Neuronal stem cell (in vitro differentiated cells): Measurements from ENCODE around the gene PBX4.

Experiments
- DNase-seq: peaks from one replicate; pipeline ENCODE4 v3.0.0-alpha.2; 2013; ENCODE audit warnings: low spot score
- H2AFZ ChIP-seq: one replicate; pipeline ENCODE4 v1.6.1; 2013; ENCODE audit warnings: mild to moderate bottlenecking, low read length, inconsistent platforms
- H2AK5ac ChIP-seq: 2 replicates; pipeline ENCODE4 v1.6.1; 2013; ENCODE audit warnings: low read depth, mild to moderate bottlenecking, inconsistent platforms, low read length, moderate library complexity, mixed read lengths
- H2BK120ac ChIP-seq: 2 replicates; pipeline ENCODE4 v1.6.1; 2013; ENCODE audit warnings: low read depth, mild to moderate bottlenecking, inconsistent platforms, low read length, moderate library complexity, mixed read lengths
- H2BK12ac ChIP-seq: one replicate; pipeline ENCODE4 v1.6.1; 2013; ENCODE audit warnings: low read length, inconsistent platforms
- H2BK15ac ChIP-seq: 2 replicates; pipeline ENCODE4 v1.6.1; 2013; ENCODE audit warnings: mild to moderate bottlenecking, low read length, inconsistent platforms, mixed read lengths
- H2BK5ac ChIP-seq: one replicate; pipeline ENCODE4 v1.6.1; 2013; ENCODE audit warnings: inconsistent platforms, mild to moderate bottlenecking, low read length, moderate library complexity
- H3K14ac ChIP-seq: one replicate; pipeline ENCODE4 v1.6.1; 2013; ENCODE audit warnings: low read length, inconsistent platforms
- H3K18ac ChIP-seq: 2 replicates; pipeline ENCODE4 v1.6.1; 2013; ENCODE audit warnings: low read length, inconsistent platforms
- H3K23ac ChIP-seq: 2 replicates; pipeline ENCODE4 v1.6.1; 2013; ENCODE audit warnings: low read depth, mild to moderate bottlenecking, mixed read lengths, low read length, inconsistent platforms; ENCODE audit not compliant: poor library complexity
- H3K27ac ChIP-seq: replicated peaks from 3 replicates; pipeline ENCODE4 v1.5.1; 2013; ENCODE audit warnings: low read length, inconsistent platforms
- H3K27me3 ChIP-seq, 3 experiments: 2 replicates each; pipeline ENCODE4 v1.6.1; 2013; ENCODE audit warnings: low read length in 3 of 3, mild to moderate bottlenecking in 2 of 3, inconsistent platforms in 1 of 3, low read depth in 1 of 3, mixed read lengths in 1 of 3, moderate library complexity in 1 of 3; ENCODE audit not compliant: control insufficient read depth in 3 of 3, insufficient read depth in 3 of 3
- H3K36me3 ChIP-seq, 2 donors: replicated peaks in 1 of 2; 2 replicates each; pipeline ENCODE4 v1.6.1; 2013; ENCODE audit warnings: low read length in 2 of 2; ENCODE audit not compliant: control insufficient read depth in 2 of 2, insufficient read depth in 2 of 2
- H3K4ac ChIP-seq: 2 replicates; pipeline ENCODE4 v1.6.1; 2013; ENCODE audit warnings: inconsistent platforms, mild to moderate bottlenecking, low read length, moderate library complexity
- H3K4me1 ChIP-seq, 2 donors: 1 replicate in 1 of 2; 2 replicates in 1 of 2; pipeline ENCODE4 v1.6.1; 2013; ENCODE audit warnings: low read length in 2 of 2, low read depth in 1 of 2; ENCODE audit not compliant: control insufficient read depth in 2 of 2, insufficient read depth in 1 of 2
- H3K4me2 ChIP-seq: one replicate; pipeline ENCODE4 v1.6.1; 2013; ENCODE audit warnings: mild to moderate bottlenecking, low read length, inconsistent platforms; ENCODE audit not compliant: insufficient read depth, poor library complexity, severe bottlenecking
- H3K4me3 ChIP-seq, 2 donors: 2 replicates each; pipeline ENCODE4 v1.5.1; 2013; ENCODE audit warnings: low read length in 2 of 2, mild to moderate bottlenecking in 2 of 2, inconsistent platforms in 1 of 2, moderate library complexity in 1 of 2
- H3K79me1 ChIP-seq: one replicate; pipeline ENCODE4 v1.6.1; 2013; ENCODE audit warnings: low read depth, mild to moderate bottlenecking, inconsistent platforms, low read length, moderate library complexity
- H3K9ac ChIP-seq: one replicate; pipeline ENCODE4 v1.6.1; 2013; ENCODE audit warnings: mild to moderate bottlenecking, low read depth, low read length, inconsistent platforms; ENCODE audit not compliant: poor library complexity
- H3K9me3 ChIP-seq, 2 donors: replicated peaks in 1 of 2; 2 replicates each; pipeline versions ENCODE3 to v1.6.1; 2013; ENCODE audit warnings: low read length in 2 of 2, mild to moderate bottlenecking in 2 of 2, inconsistent platforms in 1 of 2, low read depth in 1 of 2, mixed read lengths in 1 of 2, moderate library complexity in 1 of 2; ENCODE audit not compliant: control insufficient read depth in 2 of 2, insufficient read depth in 1 of 2
- H4K8ac ChIP-seq: one replicate; pipeline ENCODE4 v1.6.1; 2013; ENCODE audit warnings: low read depth, mild to moderate bottlenecking, inconsistent platforms, low read length, moderate library complexity
- H4K91ac ChIP-seq: one replicate; pipeline ENCODE4 v1.6.1; 2013; ENCODE audit warnings: low read length, low read depth, mild to moderate bottlenecking, inconsistent platforms; ENCODE audit not compliant: poor library complexity
- WGBS, 2 donors: extraction: QIAGEN DNeasy Blood & Tissue Kit; methylation state at CpG; one replicate each; pipeline ENCODE4 v1.1.7; 2013; ENCODE audit warnings: missing lambda C conversion rate in 2 of 2, mixed read lengths in 1 of 2; ENCODE audit not compliant: insufficient read length in 2 of 2, insufficient replicate concordance in 1 of 2; ENCODE audit errors: extremely low coverage in 2 of 2; 5-methylcytosine and 5-hydroxymethylcytosine counted together

PBX4 gene

GRCh38 chr19:19571071-19571786 lies 47.3 kb downstream of the PBX4 start:
- H2BK15ac ChIP-seq: no peak overlapping the region
- no peak overlapping the region for H3K4me3 ChIP-seq
- DNase-seq: no peak
- H2AK5ac ChIP-seq: peak overlapping the region; percentile 35
- WGBS, 2 donors: no CpG with 5 or more reads among the region's 11 CpGs
- H3K79me1 ChIP-seq: no peaks in the 10 kb centered on the region
- no peak overlapping the region for H3K4me2 ChIP-seq
- H3K9ac ChIP-seq: peak overlapping the region; percentile 3
- H3K23ac ChIP-seq: peak overlapping the region; percentile 33
- peaks cover 1 to 8% of the 10 kb centered on the region in 2 donors for H3K4me1 ChIP-seq
- H2AFZ ChIP-seq: no peak overlapping the region
- no peak overlapping the region for H3K14ac ChIP-seq
- peaks cover 2 to 3% of the 10 kb centered on the region in 2 donors for H3K9me3 ChIP-seq
- no peak overlapping the region for H4K8ac ChIP-seq
- H3K27ac ChIP-seq: no peak overlapping the region
- H3K36me3 ChIP-seq: peaks cover 7 to 31% of the 10 kb centered on the region in 2 donors
- H4K91ac ChIP-seq: no peak overlapping the region
- no peak overlapping the region for H3K18ac ChIP-seq
- no peak overlapping the region for H3K4ac ChIP-seq
- H3K27me3 ChIP-seq: no peaks in the 10 kb centered on the region
- no peak overlapping the region for H2BK120ac ChIP-seq
- H2BK12ac ChIP-seq: no peak overlapping the region
- no peak overlapping the region for H2BK5ac ChIP-seq

GRCh38 chr19:19570571-19570970 lies 47.9 kb downstream of the PBX4 start:
- H3K79me1 ChIP-seq: no peaks in the 10 kb centered on the region
- H4K8ac ChIP-seq: no peak overlapping the region
- no peak overlapping the region for H2BK120ac ChIP-seq
- H2BK15ac ChIP-seq: no peak overlapping the region
- no peak overlapping the region for H2AFZ ChIP-seq
- no peak overlapping the region for H3K27ac ChIP-seq
- H2AK5ac ChIP-seq: peak overlapping the region; percentile 35
- H3K4ac ChIP-seq: no peak overlapping the region
- no CpG with 5 or more reads among the region's 10 CpGs for WGBS, 2 donors
- peaks cover 0 to 5% of the 10 kb centered on the region in 2 donors for H3K4me1 ChIP-seq
- H3K27me3 ChIP-seq: no peaks in the 10 kb centered on the region
- no peak overlapping the region for H3K9ac ChIP-seq
- H2BK5ac ChIP-seq: no peak overlapping the region
- H3K36me3 ChIP-seq: peaks cover 7 to 31% of the 10 kb centered on the region in 2 donors
- H3K14ac ChIP-seq: no peak overlapping the region
- no peak overlapping the region for H3K23ac ChIP-seq
- H3K9me3 ChIP-seq: peaks cover 2 to 3% of the 10 kb centered on the region in 2 donors
- H2BK12ac ChIP-seq: no peak overlapping the region
- no peak overlapping the region for H3K4me2 ChIP-seq
- no peak for DNase-seq
- H4K91ac ChIP-seq: no peak overlapping the region
- H3K4me3 ChIP-seq: no peak overlapping the region
- no peak overlapping the region for H3K18ac ChIP-seq

DNA sequence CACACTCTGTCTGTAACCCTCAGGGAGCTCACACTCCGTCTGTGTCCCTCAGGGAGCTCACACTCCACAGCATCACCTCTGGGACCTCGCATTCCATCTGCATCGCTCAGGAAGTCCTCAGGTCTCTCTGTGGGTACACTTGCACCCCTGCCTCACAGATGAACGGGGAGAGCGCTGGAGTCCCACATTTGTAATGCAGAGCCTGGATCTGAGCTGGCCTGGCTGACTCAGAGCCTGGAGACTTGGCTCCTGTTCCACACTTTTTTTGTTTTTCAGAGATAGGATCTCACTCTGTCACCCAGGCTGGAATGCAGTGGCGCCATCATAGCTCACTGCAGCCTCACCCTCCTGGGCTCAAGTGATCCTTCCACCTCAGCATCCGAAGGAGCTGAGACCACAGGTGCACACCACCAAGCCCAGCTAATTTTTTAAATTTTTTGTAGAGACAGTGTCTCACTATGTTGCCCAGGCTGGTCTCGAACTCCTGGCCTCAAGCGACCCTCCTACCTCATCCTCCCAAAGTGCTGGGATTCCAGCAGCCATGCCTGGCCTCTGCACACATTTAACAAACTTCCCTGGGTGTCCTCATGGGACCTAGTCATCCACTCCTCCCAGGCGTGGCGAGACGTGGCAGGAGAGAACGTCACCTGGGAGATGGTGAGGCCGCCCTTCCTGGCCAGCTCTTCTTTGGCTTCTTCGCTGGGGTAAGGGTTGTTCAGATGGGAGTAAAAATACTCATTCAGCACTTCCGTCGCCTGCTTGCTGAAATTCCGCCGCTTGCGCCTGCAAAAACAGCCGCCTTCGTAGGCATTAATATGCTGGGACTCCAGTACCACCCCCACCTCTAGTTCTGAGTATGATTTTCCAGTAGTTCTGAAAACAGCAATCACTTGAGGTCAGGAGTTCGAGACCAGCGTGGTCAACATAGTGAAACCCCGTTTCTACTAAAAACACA lies 49.4 kb downstream of the PBX4 start:
- H3K36me3 ChIP-seq: peaks cover 10 to 40% of the 10 kb centered on the region in 2 donors

DNA sequence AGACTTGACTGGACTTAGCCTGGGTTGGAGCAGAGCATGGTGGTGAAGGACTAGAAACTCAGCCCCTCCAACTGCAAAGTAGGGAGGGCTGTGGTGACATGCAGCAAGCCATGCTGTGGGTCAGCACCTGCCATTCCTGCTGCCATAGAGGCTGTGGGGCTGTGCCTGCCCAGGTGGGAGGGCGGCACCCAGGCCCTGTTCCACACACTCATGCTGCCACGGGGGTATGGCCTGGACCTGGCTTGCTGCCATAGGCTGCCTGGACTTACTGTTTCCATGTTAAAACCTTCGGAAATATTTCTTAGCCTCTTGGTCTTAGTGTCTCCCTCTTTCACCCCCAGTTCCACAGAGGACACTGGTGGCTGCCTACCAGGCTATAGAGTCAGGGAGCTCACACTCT lies 51.1 kb downstream of the PBX4 start:
- Histone ChIP-seq H3K4me3 (peak overlapping the region in 1 of 2 donors; percentile 29), H3K27ac (no peak overlapping the region), H3K23ac (no peak overlapping the region), H2BK12ac (no peak overlapping the region), H3K36me3 (peaks cover 10 to 40% of the 10 kb centered on the region in 2 donors), H4K8ac (no peak overlapping the region), H2BK15ac (no peak overlapping the region), H3K9me3 (peaks cover 2 to 3% of the 10 kb centered on the region in 2 donors), H4K91ac (no peak overlapping the region), H3K18ac (no peak overlapping the region), H3K4me2 (no peak overlapping the region), H3K4me1 (no peaks in the 10 kb centered on the region), H3K4ac (no peak overlapping the region), H3K79me1 (no peaks in the 10 kb centered on the region), H3K9ac (no peak overlapping the region), H2AFZ (no peak overlapping the region), H3K27me3 (no peaks in the 10 kb centered on the region), H3K14ac (no peak overlapping the region), H2BK5ac (no peak overlapping the region), H2BK120ac (no peak overlapping the region), H2AK5ac (no peak overlapping the region)
- WGBS, 2 donors: no CpG with 5 or more reads among the region's 3 CpGs
- no peak for DNase-seq

More for the DNA sequence above, 49.4 kb downstream of the PBX4 start:
- peaks cover 2 to 3% of the 10 kb centered on the region in 2 donors for H3K9me3 ChIP-seq
- H3K4ac ChIP-seq: no peak overlapping the region
- H3K23ac ChIP-seq: no peak overlapping the region
- no peaks in the 10 kb centered on the region for H3K79me1 ChIP-seq
- no peak overlapping the region for H3K4me3 ChIP-seq
- no peak overlapping the region for H2BK15ac ChIP-seq
- H3K14ac ChIP-seq: no peak overlapping the region
- H2AFZ ChIP-seq: no peak overlapping the region
- no peak overlapping the region for H3K18ac ChIP-seq
- H4K8ac ChIP-seq: no peak overlapping the region
- H2AK5ac ChIP-seq: no peak overlapping the region
- no peak overlapping the region for H3K9ac ChIP-seq
- no peaks in the 10 kb centered on the region for H3K4me1 ChIP-seq
- no peak overlapping the region for H3K27ac ChIP-seq
- H2BK12ac ChIP-seq: no peak overlapping the region
- H3K27me3 ChIP-seq: no peaks in the 10 kb centered on the region
- H3K4me2 ChIP-seq: no peak overlapping the region
- no peak overlapping the region for H4K91ac ChIP-seq
- H2BK120ac ChIP-seq: no peak overlapping the region
- no CpG with 5 or more reads among the region's 25 CpGs for WGBS, 2 donors
- H2BK5ac ChIP-seq: no peak overlapping the region
- DNase-seq: no peak
